Gastrocnemius medialis (tissue), 4 donors: Measurements from ENCODE around the gene KLK13.

Experiments
- POLR2A ChIP-seq, 2 donors: fragments of 450-650 bp; IDR thresholded peaks; one replicate each; pipeline ENCODE4 v1.6.1; 2017; ENCODE audit warnings: antibody characterized with exemption in 2 of 2, mild to moderate bottlenecking in 2 of 2, moderate library complexity in 2 of 2
- TF ChIP-seq, protein P1 (sequence below), 5 experiments: fragments of 450-650 bp in 3 of 5; fragments of 200-600 bp in 2 of 5; sonication (generic) in 2 of 5; IDR thresholded peaks in 4 of 5; conservative IDR thresholded peaks in 1 of 5; 1 replicate in 4 of 5; 2 replicates in 1 of 5; pipeline ENCODE4 v1.5.1; 2016 to 2019; ENCODE audit warnings: antibody characterized with exemption in 5 of 5, mild to moderate bottlenecking in 3 of 5, moderate library complexity in 3 of 5

DNA sequence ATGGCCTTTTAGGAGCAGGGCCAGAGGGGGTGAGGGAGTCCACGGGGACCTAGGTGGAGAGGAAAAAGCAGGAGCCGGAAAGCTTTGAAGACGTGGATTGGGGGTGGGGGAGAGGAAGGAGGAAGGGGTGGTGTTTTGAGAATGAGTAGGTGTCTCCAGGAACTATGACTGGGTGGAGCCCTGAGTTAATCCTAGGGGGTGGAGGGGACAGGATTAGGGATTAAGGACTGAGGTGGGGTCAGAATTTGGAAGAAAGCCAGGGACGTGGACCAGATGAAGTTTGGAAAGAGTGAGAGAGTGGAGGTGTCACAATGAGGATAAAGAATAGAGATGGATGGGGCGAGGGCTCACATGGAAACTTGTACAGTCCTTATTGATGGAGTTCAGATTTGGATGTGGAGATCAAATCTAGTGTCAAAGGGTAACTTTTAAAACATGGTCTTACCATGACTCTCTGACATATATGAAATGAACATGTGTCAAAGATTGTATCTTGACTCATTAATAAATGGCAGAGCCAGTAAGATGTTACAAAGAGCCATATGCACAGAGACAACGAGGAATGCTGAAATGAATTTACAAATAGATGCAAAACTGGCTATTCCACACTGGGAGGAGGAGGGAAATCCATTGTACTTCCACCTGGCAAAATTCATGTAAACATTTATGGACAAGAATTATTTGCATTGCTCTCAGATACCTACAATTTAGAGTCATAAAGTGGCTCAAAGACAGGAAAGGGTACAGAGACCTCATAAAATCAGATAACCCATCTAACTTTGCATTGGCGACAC is 1.7 kb upstream of the KLK13 start:
- TF ChIP-seq, protein P1, sequence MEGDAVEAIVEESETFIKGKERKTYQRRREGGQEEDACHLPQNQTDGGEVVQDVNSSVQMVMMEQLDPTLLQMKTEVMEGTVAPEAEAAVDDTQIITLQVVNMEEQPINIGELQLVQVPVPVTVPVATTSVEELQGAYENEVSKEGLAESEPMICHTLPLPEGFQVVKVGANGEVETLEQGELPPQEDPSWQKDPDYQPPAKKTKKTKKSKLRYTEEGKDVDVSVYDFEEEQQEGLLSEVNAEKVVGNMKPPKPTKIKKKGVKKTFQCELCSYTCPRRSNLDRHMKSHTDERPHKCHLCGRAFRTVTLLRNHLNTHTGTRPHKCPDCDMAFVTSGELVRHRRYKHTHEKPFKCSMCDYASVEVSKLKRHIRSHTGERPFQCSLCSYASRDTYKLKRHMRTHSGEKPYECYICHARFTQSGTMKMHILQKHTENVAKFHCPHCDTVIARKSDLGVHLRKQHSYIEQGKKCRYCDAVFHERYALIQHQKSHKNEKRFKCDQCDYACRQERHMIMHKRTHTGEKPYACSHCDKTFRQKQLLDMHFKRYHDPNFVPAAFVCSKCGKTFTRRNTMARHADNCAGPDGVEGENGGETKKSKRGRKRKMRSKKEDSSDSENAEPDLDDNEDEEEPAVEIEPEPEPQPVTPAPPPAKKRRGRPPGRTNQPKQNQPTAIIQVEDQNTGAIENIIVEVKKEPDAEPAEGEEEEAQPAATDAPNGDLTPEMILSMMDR (IDR thresholded peaks at IDR 0.05 in 4 of 5, conservative IDR thresholded peaks at IDR 0.05 in 1 of 5) = no peak
- no peak for TF ChIP-seq POLR2A (IDR thresholded peaks at IDR 0.05)
